ENCODE data around the gene GFRA4.

Gene GFRA4

GRCh38 chr20:3710703-3711483, 47.7 kb upstream of the GFRA4 start:
- H3K36me3 ChIP-seq (ENCODE audit: insufficient read depth, low read length), result no peaks in the 10 kb centered on the region
- no peak overlapping the region for H3K4me3 ChIP-seq (ENCODE audit: low read depth in 1 of 2, low read length in 2 of 2)
- TF ChIP-seq EZH2 (IDR thresholded peaks at IDR 0.05; ENCODE audit: borderline replicate concordance, low read depth, low read length, severe bottlenecking) (no peak), CTCF (IDR thresholded peaks at IDR 0.05; ENCODE audit: borderline replicate concordance, extremely low read depth, low read length, poor library complexity, severe bottlenecking) (peak; percentile 99)
- no peak overlapping the region for H3K27ac ChIP-seq (ENCODE audit: low read length)
- DNase-seq (peak; percentile 83), ATAC-seq (ENCODE audit: insufficient read depth, low read depth) (peak; percentile 91)
- H3K9ac ChIP-seq (ENCODE audit: low read depth, low read length), result no peak overlapping the region
- H3K4me2 ChIP-seq (ENCODE audit: insufficient read depth, low read length), result 0 out of 2 replicates have a peak overlapping the region, but pooled peaks have one; percentile 27
- no peaks in the 10 kb centered on the region for H3K9me3 ChIP-seq (ENCODE audit: insufficient read depth, low read length, severe bottlenecking)
- 0 out of 2 replicates have a peak, but pooled peaks cover 7% of the 10 kb centered on the region for H4K20me1 ChIP-seq (ENCODE audit: insufficient read depth, low read length)
- no peaks in the 10 kb centered on the region for H3K79me2 ChIP-seq (ENCODE audit: insufficient read depth, low read length)
- 0 out of 2 replicates have a peak, but pooled peaks cover 2% of the 10 kb centered on the region for H3K4me1 ChIP-seq (ENCODE audit: insufficient read depth, low read length)
- H2AFZ ChIP-seq (ENCODE audit: low read depth, low read length), result no peak overlapping the region
- no peaks in the 10 kb centered on the region for H3K27me3 ChIP-seq (ENCODE audit: insufficient read depth, low read length, poor library complexity)

DNA sequence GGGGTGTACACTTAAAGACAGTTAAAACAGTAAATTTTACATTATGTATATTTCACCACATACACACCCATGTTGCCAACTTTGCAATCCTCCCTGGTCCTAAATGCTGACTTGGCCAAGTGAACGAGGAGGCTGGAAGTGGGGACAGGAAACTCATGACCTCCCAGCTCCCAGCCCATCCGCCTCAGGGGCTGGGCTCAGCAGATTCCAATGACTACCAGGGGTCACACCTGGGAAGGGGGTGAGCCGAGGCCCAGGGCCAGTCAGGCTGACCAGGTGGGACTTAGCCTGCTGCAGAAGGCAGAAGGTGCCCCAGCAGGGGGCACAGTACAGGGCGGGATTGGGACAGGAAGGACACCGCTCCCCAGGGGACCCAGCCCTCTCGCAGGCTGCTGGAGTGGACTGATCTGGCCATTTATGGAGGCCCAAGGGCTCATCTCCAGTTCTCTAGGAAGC, 46.8 kb upstream of the GFRA4 start:
- Histone ChIP-seq H3K4me3 (ENCODE audit: low read depth in 1 of 2, low read length in 2 of 2) (no peak overlapping the region), H3K4me1 (ENCODE audit: insufficient read depth, low read length) (0 out of 2 replicates have a peak, but pooled peaks cover 2% of the 10 kb centered on the region), H2AFZ (ENCODE audit: low read depth, low read length) (no peak overlapping the region), H3K9ac (ENCODE audit: low read depth, low read length) (no peak overlapping the region), H3K9me3 (ENCODE audit: insufficient read depth, low read length, severe bottlenecking) (no peaks in the 10 kb centered on the region), H4K20me1 (ENCODE audit: insufficient read depth, low read length) (0 out of 2 replicates have a peak, but pooled peaks cover 7% of the 10 kb centered on the region), H3K79me2 (ENCODE audit: insufficient read depth, low read length) (no peaks in the 10 kb centered on the region), H3K36me3 (ENCODE audit: insufficient read depth, low read length) (no peaks in the 10 kb centered on the region), H3K27me3 (ENCODE audit: insufficient read depth, low read length, poor library complexity) (no peaks in the 10 kb centered on the region), H3K27ac (ENCODE audit: low read length) (no peak overlapping the region), H3K4me2 (ENCODE audit: insufficient read depth, low read length) (no peak overlapping the region)
- peak; percentile 14 for TF ChIP-seq CTCF (IDR thresholded peaks at IDR 0.05; ENCODE audit: borderline replicate concordance, extremely low read depth, low read length, poor library complexity, severe bottlenecking)
- no peak for TF ChIP-seq EZH2 (IDR thresholded peaks at IDR 0.05; ENCODE audit: borderline replicate concordance, low read depth, low read length, severe bottlenecking)
- no peak for ATAC-seq (ENCODE audit: insufficient read depth, low read depth)
- DNase-seq, result no peak

- Histone ChIP-seq H3K27me3 (ENCODE audit: insufficient read depth, low read length, poor library complexity) (no peaks in the 10 kb centered on the region), H3K9me3 (ENCODE audit: insufficient read depth, low read length, severe bottlenecking) (no peaks in the 10 kb centered on the region), H3K4me2 (ENCODE audit: insufficient read depth, low read length) (no peak overlapping the region), H3K79me2 (ENCODE audit: insufficient read depth, low read length) (no peaks in the 10 kb centered on the region), H3K27ac (ENCODE audit: low read length) (no peak overlapping the region), H2AFZ (ENCODE audit: low read depth, low read length) (no peak overlapping the region), H3K4me1 (ENCODE audit: insufficient read depth, low read length) (0 out of 2 replicates have a peak, but pooled peaks cover 2% of the 10 kb centered on the region), H3K9ac (ENCODE audit: low read depth, low read length) (no peak overlapping the region), H3K4me3 (ENCODE audit: low read depth in 1 of 2, low read length in 2 of 2) (no peak overlapping the region), H4K20me1 (ENCODE audit: insufficient read depth, low read length) (peaks cover 10% of the 10 kb centered on the region; the same call in 1 of the 2 replicates), H3K36me3 (ENCODE audit: insufficient read depth, low read length) (no peaks in the 10 kb centered on the region)
- ATAC-seq (ENCODE audit: insufficient read depth, low read depth), result no peak
- TF ChIP-seq CTCF (IDR thresholded peaks at IDR 0.05; ENCODE audit: borderline replicate concordance, extremely low read depth, low read length, poor library complexity, severe bottlenecking) (no peak), EZH2 (IDR thresholded peaks at IDR 0.05; ENCODE audit: borderline replicate concordance, low read depth, low read length, severe bottlenecking) (no peak)
- no peak for DNase-seq
These were observed 44.3 kb upstream of the GFRA4 start for GRCh38 chr20:3707508-3707899.

All from DND-41 (cell line).